PC-3 (cell line): ENCODE data around the gene RPRD1A. TPM values are rescaled to one million over a fixed set of nuclear protein-coding genes. Genes with fewer than 3 reads are reported as not detected.

Experiments used
- ATAC-seq: fragments of 200-7000 bp; cut with Tn5 transposase; 2 replicates; pipeline ENCODE4 v1.9.1; 2020; ENCODE audit warnings: mild to moderate bottlenecking, moderate library complexity
- BruUV-seq: library from RNA; stranded (reverse); fragments of 400-500 nt; replicated peaks from 2 replicates; lab custom pipeline; 2021; lab: Mats Ljungman, UMichigan
- CTCF ChIA-PET: fragments of 300-600 bp; sonication (Branson Sonifier 250); formaldehyde crosslinking; loops from one replicate; lab custom pipeline; 2022; ENCODE audit warnings: antibody characterized with exemption; lab: Charles Lee
- POLR2A ChIA-PET: fragments of 300-600 bp; sonication (Branson Sonifier 250); formaldehyde crosslinking; loops from one replicate; lab custom pipeline; 2022; ENCODE audit warnings: antibody characterized with exemption; ENCODE audit not compliant: unreplicated experiment; lab: Charles Lee
- DNase-seq: peaks from one replicate; pipeline ENCODE4 v3.0.0-alpha.2; 2015
- H2AFZ ChIP-seq: fragments of 300-600 bp; sonication (generic); 2 replicates; pipeline ENCODE4 v1.6.0; 2016; ENCODE audit warnings: antibody characterized with exemption, low read length
- H3F3A ChIP-seq: fragments of 300-600 bp; sonication (generic); one replicate; pipeline ENCODE4 v1.6.0; 2017; ENCODE audit warnings: antibody characterized with exemption, low read length, control low read depth, mild to moderate bottlenecking; ENCODE audit not compliant: unreplicated experiment
- H3K27ac ChIP-seq: fragments of 300-600 bp; sonication (generic); 2 replicates; pipeline ENCODE4 v1.5.1; 2016; ENCODE audit warnings: mild to moderate bottlenecking, low read length
- H3K27me3 ChIP-seq: fragments of 300-600 bp; sonication (generic); 2 replicates; pipeline ENCODE4 v1.6.1; 2016; ENCODE audit warnings: low read length, mixed read lengths
- H3K36me3 ChIP-seq: fragments of 300-600 bp; sonication (generic); 2 replicates; pipeline ENCODE4 v1.6.1; 2016; ENCODE audit warnings: low read depth, mixed run types, low read length, mixed read lengths
- H3K4me1 ChIP-seq: fragments of 300-600 bp; sonication (generic); 2 replicates; pipeline ENCODE4 v1.5.1; 2016; ENCODE audit warnings: low read length; ENCODE audit not compliant: insufficient read depth
- H3K4me2 ChIP-seq: fragments of 300-600 bp; sonication (generic); 2 replicates; pipeline ENCODE4 v1.6.0; 2016; ENCODE audit warnings: low read length
- H3K4me3 ChIP-seq: fragments of 300-600 bp; sonication (generic); 2 replicates; pipeline ENCODE4 v1.5.1; 2016; ENCODE audit warnings: mild to moderate bottlenecking, low read length, mixed read lengths
- H3K79me2 ChIP-seq: fragments of 300-600 bp; sonication (generic); 2 replicates; pipeline ENCODE4 v1.6.1; 2017; ENCODE audit warnings: low read length, mixed read lengths
- H3K9ac ChIP-seq: fragments of 300-600 bp; sonication (generic); 2 replicates; pipeline ENCODE4 v1.6.0; 2016; ENCODE audit warnings: mild to moderate bottlenecking, low read length
- H3K9me2 ChIP-seq: fragments of 300-600 bp; sonication (generic); replicated peaks from 2 replicates; pipeline ENCODE4 v1.6.1; 2016; ENCODE audit warnings: mixed run types, low read length, mixed read lengths
- H3K9me3 ChIP-seq: fragments of 300-600 bp; sonication (generic); 2 replicates; pipeline ENCODE4 v1.6.1; 2016; ENCODE audit warnings: low read length, mixed read lengths
- H4K20me1 ChIP-seq: fragments of 300-600 bp; sonication (generic); 2 replicates; pipeline ENCODE4 v1.6.1; 2016; ENCODE audit warnings: low read length, mixed read lengths
- EZH2 ChIP-seq: fragments of 300-600 bp; sonication (generic); IDR thresholded peaks from one replicate; pipeline ENCODE4 v1.6.1; 2017; ENCODE audit warnings: antibody characterized with exemption, mild to moderate bottlenecking, low read length; ENCODE audit not compliant: unreplicated experiment
- EZH2phosphoT487 ChIP-seq: fragments of 300-600 bp; sonication (generic); IDR thresholded peaks from 2 replicates; pipeline ENCODE4 v1.6.1; 2018; ENCODE audit warnings: mild to moderate bottlenecking, antibody characterized with exemption, low read length, borderline replicate concordance
- intact Hi-C: fragments of 100-400 bp; cut with micrococcal nuclease; formaldehyde crosslinking; loops from 2 replicates; pipeline ENCODE4 v1.9.0; 2023
- total RNA-seq: library from RNA; depleted of rRNA; stranded (reverse); fragments of >200 nt; gene quantifications from 2 replicates; pipeline ENCODE4 v1.2.3, GENCODE V29; 2014
- TF ChIP-seq, protein P1 (sequence below): fragments of 300-600 bp; sonication (generic); conservative IDR thresholded peaks from 2 replicates; pipeline ENCODE4 v1.5.1; 2017; ENCODE audit warnings: antibody characterized with exemption, low read depth, mild to moderate bottlenecking, low read length

RPRD1A gene
- total RNA-seq, 1 experiment from 2014 or later, result 42.2 TPM

DNA sequence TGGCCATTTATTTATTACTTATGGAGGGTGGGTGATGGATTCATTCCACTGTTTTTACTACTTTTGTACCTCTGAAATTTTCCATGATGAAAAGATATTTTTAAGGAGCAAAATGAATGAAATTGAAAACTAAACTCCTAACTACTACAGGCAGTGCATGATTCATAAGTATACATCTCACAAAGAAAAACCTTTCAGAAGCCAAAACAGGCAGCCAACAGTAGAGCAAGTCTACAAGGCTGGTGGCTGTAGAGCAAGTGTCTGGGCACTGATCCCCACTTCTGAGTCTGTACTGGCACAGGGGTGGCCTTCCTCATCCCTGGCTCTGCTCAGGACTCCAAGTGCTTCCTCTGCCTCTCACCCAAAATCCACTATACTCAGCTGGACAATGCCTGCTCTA lies 103.0 kb downstream of the RPRD1A start:
- TF ChIP-seq EZH2, result no peak
- Histone ChIP-seq H3K9me3 (no peaks in the 10 kb centered on the region), H3K79me2 (no peaks in the 10 kb centered on the region), H4K20me1 (no peaks in the 10 kb centered on the region), H3K36me3 (no peaks in the 10 kb centered on the region), H3F3A (no peaks in the 10 kb centered on the region), H2AFZ (no peak overlapping the region), H3K4me2 (no peak overlapping the region), H3K27ac (no peak overlapping the region), H3K9ac (no peak overlapping the region), H3K4me3 (no peak overlapping the region), H3K9me2 (no peaks in the 10 kb centered on the region), H3K27me3 (no peaks in the 10 kb centered on the region), H3K4me1 (no peaks in the 10 kb centered on the region)
- ChIA-PET POLR2A (no interaction called here), CTCF (no interaction called here)
- no peak for DNase-seq
- no peak for ATAC-seq
- intact Hi-C loops, result no loop called here
- BruUV-seq, result no TSS peak

DNA sequence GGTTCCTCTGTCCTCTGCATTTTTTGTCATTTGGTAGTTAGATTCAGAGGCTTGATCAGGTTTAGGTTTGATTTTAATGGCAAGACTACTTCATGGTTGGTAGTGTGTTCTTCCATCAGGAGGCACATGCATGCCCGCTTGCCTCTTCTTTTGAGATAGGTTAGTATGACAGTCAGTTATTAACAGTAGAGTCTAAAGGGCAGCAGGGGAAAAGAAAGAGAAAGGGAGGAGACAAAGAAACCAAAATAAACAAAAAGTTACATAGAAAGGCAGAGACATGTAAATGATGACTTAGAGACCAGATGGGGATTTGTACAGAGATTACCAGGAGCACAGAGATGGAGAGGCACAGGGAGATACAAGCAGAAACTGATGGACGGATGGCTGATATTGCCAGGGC lies 105.0 kb downstream of the RPRD1A start:
- CTCF ChIA-PET, result no interaction called here

DNA sequence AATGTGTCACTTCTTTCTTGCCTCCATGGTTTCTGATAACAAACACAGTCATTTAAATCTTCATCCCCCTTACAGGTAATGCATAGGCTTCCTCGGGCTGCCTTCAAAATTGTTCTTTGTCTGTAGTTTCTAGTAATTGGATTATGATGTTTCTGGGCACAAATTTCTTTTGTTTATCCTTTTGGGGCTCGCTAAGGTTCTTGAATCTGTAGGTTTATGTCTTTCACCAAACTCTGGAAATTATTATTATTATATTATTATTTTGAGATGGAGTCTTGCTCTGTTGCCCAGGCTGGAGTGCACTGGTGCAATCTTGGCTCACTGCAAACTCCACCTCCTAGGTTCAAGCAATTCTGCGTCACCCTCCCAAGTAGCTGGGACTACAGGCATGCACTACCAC lies 111.1 kb downstream of the RPRD1A start:
- Histone ChIP-seq H3K9me3 (no peaks in the 10 kb centered on the region), H3F3A (no peaks in the 10 kb centered on the region), H3K4me2 (no peak overlapping the region), H3K27ac (no peak overlapping the region), H3K27me3 (no peaks in the 10 kb centered on the region), H3K4me1 (no peaks in the 10 kb centered on the region), H3K79me2 (no peaks in the 10 kb centered on the region), H2AFZ (no peak overlapping the region), H3K4me3 (no peak overlapping the region), H3K9ac (no peak overlapping the region), H3K9me2 (no peaks in the 10 kb centered on the region), H4K20me1 (no peaks in the 10 kb centered on the region), H3K36me3 (no peaks in the 10 kb centered on the region)
- ChIA-PET POLR2A (no interaction called here), CTCF (no interaction called here)
- DNase-seq (no peak), ATAC-seq (no peak)
- intact Hi-C loops, result no loop called here
- TF ChIP-seq EZH2, result no peak
- TF ChIP-seq, protein P1, sequence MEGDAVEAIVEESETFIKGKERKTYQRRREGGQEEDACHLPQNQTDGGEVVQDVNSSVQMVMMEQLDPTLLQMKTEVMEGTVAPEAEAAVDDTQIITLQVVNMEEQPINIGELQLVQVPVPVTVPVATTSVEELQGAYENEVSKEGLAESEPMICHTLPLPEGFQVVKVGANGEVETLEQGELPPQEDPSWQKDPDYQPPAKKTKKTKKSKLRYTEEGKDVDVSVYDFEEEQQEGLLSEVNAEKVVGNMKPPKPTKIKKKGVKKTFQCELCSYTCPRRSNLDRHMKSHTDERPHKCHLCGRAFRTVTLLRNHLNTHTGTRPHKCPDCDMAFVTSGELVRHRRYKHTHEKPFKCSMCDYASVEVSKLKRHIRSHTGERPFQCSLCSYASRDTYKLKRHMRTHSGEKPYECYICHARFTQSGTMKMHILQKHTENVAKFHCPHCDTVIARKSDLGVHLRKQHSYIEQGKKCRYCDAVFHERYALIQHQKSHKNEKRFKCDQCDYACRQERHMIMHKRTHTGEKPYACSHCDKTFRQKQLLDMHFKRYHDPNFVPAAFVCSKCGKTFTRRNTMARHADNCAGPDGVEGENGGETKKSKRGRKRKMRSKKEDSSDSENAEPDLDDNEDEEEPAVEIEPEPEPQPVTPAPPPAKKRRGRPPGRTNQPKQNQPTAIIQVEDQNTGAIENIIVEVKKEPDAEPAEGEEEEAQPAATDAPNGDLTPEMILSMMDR, result no peak
- TF ChIP-seq EZH2phosphoT487, result no peak
- no TSS peak for BruUV-seq

More for the DNA sequence above, 105.0 kb downstream of the RPRD1A start:
- no peaks in the 10 kb centered on the region for H3F3A ChIP-seq
- intact Hi-C loops, result no loop called here
- H4K20me1 ChIP-seq, result no peaks in the 10 kb centered on the region
- POLR2A ChIA-PET, result no interaction called here
- ATAC-seq (no peak), DNase-seq (no peak)
- H3K9me2 ChIP-seq, result no peaks in the 10 kb centered on the region
- H3K4me3 ChIP-seq, result no peak overlapping the region
- H3K9ac ChIP-seq, result no peak overlapping the region
- H3K4me1 ChIP-seq, result no peaks in the 10 kb centered on the region
- H3K4me2 ChIP-seq, result no peak overlapping the region
- TF ChIP-seq, protein P1, result no peak
- TF ChIP-seq EZH2 (no peak), EZH2phosphoT487 (no peak)
- H3K27ac ChIP-seq, result no peak overlapping the region
- H3K27me3 ChIP-seq, result no peaks in the 10 kb centered on the region
- BruUV-seq, result no TSS peak
- no peaks in the 10 kb centered on the region for H3K36me3 ChIP-seq
- H2AFZ ChIP-seq, result no peak overlapping the region
- H3K9me3 ChIP-seq, result no peaks in the 10 kb centered on the region
- no peaks in the 10 kb centered on the region for H3K79me2 ChIP-seq
